ENCODE measurements around the gene CXXC5.

DNA sequence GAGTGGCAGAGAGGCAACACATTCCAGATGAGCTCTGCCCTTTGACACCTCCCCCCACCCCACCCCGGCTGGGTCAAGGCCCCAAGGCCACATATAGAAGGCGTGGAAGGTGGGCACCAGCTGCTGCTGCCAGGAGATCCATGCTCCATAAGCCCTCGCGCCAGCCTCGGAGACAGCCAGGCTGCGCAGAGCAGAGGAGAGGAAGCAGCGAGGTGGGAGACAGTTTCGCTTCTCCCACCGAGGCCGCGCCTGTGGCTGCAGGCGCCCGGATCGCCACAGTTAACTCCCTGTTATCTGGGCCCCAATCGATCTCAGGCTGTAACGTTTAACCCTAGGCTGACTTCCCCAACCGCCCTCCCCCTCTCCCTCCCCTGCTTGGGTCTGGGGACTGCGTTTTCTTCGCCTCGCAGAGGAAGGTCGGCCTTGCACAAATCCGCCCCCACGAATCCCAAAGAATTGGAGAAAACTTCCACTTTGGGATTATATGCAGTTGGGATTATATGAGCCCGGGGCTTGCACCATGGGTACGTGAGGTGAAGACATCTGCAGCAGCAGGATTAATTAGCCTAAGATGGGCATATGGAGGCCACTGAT is 1.1 kb upstream of the CXXC5 start:
- TF ChIP-seq EZH2 (IDR thresholded peaks at IDR 0.05; ENCODE audit: insufficient read depth, low read length), result no peak
- TF ChIP-seq, protein P1, sequence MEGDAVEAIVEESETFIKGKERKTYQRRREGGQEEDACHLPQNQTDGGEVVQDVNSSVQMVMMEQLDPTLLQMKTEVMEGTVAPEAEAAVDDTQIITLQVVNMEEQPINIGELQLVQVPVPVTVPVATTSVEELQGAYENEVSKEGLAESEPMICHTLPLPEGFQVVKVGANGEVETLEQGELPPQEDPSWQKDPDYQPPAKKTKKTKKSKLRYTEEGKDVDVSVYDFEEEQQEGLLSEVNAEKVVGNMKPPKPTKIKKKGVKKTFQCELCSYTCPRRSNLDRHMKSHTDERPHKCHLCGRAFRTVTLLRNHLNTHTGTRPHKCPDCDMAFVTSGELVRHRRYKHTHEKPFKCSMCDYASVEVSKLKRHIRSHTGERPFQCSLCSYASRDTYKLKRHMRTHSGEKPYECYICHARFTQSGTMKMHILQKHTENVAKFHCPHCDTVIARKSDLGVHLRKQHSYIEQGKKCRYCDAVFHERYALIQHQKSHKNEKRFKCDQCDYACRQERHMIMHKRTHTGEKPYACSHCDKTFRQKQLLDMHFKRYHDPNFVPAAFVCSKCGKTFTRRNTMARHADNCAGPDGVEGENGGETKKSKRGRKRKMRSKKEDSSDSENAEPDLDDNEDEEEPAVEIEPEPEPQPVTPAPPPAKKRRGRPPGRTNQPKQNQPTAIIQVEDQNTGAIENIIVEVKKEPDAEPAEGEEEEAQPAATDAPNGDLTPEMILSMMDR (IDR thresholded peaks at IDR 0.05; ENCODE audit: insufficient read depth, low read depth, low read length), result no peak
